HG02678 (cell line): ENCODE data around the gene WAC.
"Not testable (repeated sequence)": the region's sequence is repeated elsewhere in the genome, so short reads cannot be mapped to it uniquely, and the experiment has no call there.

Experiments used
- ATAC-seq: cut with Tn5 transposase; IDR thresholded peaks from one replicate; pipeline ENCODE4 v1.9.1; 2021; ENCODE audit warnings: mild to moderate bottlenecking, moderate library complexity; ENCODE audit not compliant: unreplicated experiment

The WAC gene, protein sequence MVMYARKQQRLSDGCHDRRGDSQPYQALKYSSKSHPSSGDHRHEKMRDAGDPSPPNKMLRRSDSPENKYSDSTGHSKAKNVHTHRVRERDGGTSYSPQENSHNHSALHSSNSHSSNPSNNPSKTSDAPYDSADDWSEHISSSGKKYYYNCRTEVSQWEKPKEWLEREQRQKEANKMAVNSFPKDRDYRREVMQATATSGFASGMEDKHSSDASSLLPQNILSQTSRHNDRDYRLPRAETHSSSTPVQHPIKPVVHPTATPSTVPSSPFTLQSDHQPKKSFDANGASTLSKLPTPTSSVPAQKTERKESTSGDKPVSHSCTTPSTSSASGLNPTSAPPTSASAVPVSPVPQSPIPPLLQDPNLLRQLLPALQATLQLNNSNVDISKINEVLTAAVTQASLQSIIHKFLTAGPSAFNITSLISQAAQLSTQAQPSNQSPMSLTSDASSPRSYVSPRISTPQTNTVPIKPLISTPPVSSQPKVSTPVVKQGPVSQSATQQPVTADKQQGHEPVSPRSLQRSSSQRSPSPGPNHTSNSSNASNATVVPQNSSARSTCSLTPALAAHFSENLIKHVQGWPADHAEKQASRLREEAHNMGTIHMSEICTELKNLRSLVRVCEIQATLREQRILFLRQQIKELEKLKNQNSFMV

DNA sequence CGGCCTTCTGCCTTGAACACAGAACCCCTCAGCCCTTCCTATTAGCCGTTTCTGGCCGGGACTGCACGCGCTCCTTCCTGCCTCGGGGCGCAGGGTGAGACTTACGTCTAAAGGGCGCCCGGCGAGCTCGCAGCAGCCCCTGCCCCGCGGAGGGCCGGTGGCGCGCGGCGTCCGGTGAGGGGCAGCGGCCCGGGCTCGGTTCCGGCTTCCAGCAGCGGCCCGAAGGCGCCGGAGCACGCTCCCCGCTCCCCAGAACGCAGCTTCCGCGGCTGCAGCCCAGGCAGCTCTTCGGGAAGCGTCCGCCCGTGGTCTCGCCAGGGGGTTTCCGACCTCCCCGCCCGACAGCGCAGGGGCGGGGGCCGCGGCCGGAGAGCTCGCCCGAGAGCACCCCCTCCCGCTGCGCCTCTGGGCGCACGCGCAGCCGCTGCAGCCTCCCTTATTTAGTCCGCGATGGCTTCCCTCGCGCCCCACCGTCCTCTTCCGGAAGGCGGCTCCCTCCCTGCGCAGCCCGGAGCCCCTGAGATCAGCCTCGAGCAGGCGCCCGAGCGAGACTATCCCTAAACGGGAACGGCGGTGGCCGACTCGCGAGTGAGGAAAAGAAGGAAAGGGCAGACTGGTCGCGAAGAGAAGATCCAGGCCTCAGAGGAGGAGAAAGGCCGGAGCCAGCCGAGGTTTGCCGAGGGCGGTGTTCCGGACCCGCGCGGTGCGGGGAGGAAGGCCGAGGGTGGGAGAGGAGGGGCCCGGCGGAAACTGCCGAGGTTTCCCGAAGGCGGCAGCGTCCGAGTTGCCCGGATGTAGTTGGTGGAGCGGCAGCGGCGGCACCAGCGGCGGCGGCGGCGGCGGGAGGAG, at the start of gene WAC:
Gene WAC, plus strand, starts transcription at position 782 of the 849 bp plus-strand sequence. CDS start 462 bp downstream, outside the sequence.
- ATAC-seq: peak; percentile 78

DNA sequence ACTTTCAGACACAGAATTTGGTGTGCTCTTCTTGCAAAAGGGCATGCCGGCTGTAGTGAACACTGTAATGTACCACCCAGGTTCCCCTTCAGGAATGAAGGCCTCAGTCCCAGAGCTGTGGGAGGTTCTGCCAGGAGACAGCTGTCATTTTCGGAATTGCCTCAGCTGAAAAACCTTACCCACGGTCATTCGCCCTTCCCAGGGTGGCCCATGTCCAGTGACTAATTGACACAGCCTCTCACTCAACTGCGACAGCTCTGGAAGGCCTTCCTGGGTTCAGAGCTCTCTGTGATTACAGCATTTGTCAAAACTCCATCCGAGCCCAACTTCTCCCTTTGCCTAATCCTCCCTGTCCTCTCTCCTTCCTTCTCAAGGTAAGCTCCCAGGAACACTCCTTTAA, 43.7 kb upstream of the WAC start:
- no peak for ATAC-seq

DNA sequence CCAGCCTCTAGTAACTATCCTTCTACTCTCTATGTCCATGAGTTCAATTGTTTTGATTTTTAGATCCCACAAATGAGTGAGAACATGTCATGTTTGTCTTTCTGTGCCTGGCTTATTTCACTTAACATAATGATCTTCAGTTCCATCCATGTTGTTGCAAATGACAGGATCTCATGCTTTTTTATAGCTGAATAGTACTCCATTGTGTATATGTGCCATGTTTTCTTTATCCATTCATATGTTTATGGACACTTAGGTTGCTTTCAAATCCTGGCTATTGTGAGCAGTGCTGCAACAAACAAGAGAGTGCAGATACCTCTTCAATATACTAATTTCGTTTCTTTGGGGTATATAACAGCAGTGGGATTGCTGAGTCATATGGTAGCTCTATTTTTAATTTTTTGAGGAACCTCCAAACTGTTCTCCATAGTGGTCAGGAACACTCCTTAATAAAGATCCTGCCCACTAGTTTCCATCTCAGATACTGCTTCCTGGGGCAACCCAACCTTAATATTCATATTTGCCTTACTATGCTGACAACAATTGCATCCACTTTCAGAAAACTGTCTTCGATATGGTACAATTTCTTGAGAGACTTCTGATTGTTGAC, 42.6 kb upstream of the WAC start:
- ATAC-seq: not testable (repeated sequence)

DNA sequence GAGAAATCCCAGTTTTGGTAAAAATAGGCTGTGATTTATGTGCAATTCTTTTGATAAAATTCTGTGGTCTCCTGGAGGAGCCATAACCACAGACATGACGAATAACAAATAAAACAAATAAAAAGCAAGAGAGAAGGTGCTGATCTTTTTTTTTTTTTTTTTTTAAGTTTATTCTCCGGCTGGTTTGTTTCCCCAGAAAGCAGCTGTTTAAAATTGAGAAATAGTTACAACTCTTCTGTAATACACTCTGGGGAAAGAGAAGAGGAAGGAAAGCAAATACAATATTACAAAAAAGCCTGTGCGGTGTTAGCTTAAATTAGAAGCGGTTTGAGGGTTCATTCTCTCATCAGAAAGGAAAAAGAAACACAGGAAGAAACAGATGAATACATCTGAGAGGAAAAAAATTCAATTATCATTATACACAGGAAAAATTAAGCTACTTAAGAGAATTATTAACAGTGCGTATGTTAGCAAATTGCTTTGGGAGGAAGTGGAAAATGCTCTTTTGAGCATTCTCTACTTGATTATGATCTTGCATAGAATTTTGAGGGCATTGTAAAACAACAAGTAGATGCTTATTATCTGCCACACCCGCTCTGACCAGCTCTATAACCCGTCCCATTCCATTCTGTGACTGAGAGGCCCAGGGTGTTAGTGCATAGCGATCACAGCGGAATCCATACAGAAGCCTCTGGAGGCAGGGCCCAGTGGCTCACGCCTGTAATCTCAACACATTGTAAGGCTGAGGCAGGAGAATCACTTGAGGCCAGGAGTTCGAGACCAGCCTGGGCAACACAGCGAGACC, 40.6 kb upstream of the WAC start:
- no peak for ATAC-seq

DNA sequence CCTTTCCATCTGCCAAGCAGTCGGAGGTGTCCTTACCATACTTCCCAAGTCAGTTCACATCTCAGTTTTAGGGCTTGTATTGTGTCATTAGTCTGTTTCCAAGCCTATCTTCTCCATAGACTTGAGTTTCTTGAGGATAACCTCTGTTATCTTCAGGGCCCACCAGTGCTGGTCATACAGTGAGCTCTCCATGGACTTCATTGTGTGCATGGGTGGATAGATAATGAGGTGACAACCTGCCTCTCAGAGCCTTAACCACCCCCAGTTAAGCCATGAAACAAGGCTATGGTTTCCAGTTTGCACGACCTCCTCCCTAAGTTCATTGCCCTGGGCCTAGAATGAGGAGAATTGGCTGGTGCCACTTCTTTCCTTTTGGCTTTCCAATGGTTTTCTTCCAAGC, 38.5 kb upstream of the WAC start:
- no peak for ATAC-seq

DNA sequence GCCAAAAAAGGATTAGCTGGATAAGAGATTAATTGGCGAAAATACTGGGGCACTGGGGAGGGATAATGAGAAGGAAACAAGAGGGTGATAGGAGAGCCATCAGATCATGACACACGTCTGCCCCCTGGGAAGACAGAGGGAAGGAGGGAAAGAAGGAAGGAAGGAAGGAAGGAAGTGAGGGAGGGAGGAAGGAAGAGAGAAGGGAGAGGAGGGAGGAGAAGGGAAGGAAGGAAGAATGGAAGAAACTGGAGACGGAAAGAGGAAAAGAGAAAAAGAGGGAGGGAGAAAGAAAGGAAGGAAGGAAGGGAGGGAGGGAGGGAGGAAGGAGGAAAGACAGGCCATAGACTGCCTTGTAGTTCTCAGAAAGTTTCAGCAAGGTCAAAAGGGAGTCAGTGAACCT, 37.8 kb upstream of the WAC start:
- no peak for ATAC-seq

DNA sequence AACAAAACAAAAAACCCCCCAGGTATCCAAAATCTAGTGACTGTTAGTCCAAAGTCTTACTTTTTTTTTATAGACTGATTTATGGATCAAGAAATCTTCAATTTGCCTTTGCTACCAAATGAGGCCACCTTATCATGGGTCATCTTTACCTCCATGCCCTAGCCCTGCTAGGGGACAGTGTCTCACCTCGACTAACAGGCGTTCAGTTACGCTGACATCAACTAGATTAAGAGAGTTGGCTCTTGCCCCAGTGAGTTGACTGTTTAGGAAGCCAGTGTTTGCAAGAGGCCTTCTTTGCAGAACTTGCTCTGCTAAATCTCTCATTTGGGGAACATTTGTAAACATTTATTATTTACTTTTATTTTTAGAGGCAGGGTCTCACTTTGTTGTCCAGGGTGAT, 36.9 kb upstream of the WAC start:
- ATAC-seq: no peak

DNA sequence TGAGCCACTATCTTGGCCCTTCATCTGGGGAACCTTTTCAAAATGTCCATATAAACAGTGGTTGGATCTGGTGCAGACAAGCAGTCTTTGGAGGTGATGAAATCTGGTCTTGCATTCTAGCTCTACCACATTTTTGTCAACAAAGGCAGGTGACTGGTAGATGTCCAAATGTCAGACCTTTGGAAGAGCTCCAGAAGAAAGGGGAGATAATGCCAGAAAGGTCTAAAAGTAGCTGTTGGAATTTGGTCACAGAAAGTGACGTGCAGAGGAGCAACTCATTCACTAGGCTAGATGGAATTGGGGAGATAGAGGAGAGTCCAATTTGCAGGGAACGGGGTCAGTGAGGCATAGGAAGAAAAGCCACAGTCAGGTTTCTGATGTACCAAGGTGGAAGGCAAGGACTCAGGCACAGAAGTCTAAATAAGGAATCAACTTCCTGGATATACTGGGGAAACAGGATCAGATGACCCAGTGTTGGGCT, 36.4 kb upstream of the WAC start:
- ATAC-seq: no peak

DNA sequence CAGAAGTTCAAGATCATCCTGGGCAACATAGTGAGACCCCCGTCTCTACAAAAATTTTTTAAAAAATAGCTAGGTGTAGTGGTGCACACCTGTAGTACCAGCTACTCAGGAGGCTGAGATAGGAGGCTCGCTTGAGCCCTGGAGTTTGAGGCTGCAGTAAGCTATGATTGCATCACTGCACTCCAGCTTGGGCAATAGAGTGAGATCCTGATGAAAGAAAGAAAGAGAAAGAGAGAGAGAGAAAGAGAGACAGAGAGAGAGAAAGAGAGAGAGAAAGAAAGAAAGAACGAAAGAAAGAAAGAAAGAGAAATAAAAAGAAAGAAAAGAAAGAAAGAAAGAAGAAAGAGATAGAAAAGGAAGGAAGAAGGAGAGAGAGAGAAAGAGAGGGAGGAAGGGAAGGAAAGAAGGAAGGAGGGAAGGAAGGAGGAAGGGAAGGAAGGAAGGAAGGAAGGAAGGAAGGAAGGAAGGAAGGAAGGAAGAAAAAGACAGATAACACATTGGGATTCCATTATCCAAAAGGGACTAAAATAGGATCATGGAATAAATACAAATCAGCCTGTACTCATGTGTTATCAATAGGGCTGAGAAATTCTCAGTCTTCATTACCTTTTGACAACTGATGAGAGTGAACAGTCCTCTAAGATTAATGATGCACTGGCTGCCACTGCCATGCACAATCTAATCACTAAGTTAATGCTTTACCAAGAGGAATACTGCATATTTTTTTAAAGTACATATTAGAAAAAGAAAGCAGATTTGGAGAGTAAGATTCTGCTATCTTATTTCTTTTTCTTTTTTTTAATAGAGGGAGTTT, 35.4 kb upstream of the WAC start:
- ATAC-seq: no peak

DNA sequence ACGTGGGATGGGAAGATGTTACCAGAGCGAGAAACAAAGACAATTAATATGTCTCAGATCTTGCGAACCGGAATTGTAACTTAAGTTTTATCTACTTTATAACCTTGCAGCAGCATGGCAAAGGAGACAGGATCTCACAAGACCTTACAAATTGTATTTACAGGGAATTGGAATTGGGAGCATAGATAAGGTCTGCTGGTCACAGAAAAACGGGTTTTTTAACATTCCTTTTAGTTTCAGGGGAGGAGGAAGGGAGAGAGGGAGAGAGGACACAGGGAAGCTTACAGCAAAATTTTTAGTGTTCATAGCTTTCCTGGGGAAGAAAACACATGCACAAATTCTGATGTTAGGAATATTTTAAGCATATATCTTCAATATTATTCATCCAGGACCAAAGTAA, 32.7 kb upstream of the WAC start:
- ATAC-seq: not testable (repeated sequence)

DNA sequence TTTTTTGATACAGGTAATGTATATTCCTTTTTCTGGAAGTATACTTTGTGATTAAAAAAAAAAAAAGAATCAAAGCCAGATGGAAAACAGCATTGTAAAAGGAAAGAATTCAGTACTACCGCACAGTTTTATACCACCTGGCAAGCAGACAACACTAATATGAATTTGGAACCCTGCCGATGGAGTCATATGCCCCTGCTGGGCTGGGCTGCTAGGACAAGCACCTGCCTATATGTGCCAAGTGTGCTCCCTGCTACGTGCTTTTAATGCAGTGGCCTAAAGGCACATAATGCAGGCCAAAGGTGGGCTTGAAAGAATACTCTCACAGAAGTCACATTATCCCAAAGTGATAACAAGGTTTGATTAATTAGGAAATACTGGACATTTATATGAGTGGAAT, 29.8 kb upstream of the WAC start:
- no peak for ATAC-seq

DNA sequence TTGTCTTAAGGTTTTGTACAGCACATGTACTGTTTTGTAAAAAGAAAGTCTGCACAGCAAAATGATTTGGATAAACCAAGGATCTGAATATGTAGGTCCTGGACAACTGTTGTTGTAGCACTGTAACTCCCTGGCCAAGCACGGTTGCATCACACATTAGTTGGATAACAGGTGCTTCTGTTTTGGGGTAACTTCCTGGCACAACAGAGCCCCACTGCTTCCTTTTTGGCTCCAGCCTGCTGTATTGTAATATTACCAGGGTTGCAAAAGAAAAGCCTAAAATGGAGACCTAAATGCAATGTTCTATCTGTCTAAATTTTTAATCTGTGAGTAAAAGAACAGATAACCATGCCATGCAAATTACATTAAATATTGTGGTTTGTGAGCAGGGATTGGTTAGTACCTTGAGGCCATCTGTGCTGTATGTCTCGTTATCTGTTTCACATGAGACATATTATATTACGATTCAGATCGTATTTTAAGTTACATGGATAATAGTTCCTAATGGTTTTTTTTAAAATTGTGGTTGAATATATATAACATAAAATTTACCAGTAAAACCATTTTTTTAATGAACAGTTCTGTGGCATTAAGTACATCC, 27.5 kb upstream of the WAC start:
- no peak for ATAC-seq

DNA sequence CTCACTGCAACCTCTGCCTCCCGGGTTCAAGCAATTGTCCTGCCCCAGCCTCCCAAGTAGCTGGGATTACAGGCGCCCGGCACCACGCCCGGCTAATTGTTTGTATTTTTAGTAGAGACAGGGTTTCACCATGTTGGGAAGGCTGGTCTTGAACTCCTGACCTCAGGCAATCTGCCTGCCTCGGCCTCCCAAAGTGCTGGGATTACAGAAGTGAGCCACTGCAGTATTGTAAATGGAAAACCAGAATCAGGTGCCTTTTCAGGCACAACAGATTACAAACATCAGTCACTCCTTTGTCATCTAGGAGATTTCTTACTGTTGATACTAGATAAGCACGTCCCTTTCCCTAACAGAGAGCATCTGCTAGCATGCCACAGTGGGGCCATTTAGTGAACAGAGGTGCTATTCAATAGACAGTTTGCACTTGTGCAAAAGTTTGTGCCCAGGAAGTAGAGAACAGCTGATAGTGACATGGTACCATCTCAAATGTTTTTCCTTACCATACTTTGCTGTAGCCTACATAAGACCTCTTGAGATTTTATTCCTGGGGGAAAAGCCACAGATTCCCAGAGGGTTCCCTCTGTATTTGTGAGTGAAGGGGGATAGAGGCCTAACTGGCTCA, 24.5 kb upstream of the WAC start:
- ATAC-seq: no peak

DNA sequence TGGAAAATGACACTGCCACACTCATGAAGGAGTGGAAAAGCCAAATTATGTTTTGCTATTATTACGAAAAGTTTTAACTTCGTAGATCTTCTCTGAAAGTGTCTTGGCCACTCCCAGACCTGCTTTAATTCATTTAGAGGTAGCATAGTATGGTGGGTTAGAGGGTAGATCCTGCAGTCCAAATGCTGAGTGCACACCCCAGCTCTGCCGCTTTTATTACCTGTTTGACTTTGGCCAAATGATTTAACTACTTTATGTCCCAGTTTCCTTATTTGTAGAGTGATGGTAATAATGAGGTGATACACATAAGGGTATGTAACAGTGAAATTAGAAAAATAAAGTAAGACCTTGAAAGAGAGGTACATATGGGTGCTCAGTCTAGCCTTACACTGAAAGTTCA, 23.6 kb upstream of the WAC start:
- no peak for ATAC-seq

DNA sequence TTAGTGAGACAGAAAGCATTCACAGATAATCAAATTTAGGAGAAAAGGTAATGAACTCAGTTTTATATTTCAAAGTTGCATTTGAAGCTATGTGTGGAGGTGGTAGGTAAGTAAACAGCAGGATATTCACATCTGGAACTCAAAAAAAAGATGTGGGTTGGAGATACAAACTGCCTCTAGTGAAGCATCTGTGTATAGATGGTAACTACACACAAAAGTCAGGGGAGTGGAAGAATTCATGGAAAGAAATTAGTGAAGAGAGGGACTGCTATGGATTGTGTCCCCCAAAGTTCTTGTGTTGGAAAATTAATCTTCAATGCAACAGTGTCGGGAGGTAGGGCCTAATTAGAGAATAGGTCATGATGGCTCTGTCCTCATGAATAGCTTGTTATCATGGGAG, 18.3 kb upstream of the WAC start:
- ATAC-seq: no peak

DNA sequence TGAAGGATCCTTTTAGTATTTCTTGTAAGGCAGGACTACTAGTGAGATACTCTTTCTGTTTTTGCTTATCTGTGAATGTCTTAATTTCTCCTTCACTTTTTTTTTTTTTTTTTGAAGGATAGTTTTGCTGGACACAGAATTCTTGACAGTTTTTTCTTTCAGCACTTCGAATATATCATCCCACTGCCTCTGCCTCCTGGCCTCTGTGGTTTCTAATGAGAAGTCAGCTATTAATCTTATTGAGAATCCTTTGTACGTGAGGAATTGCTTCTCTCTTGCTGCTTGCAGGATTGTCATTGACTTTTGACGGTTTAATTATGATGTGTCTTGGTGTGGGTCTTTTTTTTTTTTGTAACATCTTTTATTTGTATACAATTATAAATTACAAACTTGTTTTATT, 12.6 kb upstream of the WAC start:
- ATAC-seq: no peak

DNA sequence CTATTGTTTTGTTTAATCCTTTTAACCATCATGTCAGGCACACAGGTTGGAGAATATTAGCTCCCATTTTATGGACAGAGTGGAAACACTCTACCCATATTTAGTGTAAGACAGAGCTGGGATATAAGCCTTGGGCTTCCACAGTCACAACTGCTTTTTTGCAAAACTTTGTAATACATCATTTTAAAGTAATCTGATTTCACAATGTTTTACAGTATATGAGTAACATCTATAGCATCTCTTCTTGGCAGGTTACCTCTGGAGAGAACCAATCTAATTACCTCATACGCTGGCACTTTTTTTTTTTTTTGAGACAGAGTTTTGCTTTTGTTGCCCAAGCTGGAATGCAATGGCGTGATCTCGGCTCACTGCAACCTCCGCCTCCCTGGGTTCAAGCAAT, 12.1 kb upstream of the WAC start:
- ATAC-seq: not testable (repeated sequence)

DNA sequence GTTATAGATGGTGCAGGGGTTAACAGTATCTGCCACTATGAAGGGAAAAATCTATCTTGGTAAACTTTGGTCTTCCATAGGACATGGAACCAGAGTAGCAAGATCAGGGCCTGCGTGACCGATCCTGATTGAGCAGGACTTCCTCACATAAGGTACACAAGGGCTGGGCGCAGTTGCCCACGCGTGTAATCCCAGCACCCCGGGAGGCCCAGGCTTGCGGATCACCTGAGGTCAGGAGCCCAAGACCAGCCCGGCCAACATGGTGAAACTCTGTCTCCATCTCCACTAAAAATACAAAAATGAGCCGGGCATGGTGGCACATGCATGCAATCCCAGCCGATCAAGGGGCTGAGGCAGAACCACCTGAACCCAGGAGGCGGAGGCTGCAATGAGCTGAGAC, 11.0 kb upstream of the WAC start:
- not testable (repeated sequence) for ATAC-seq
